Stimulated activated CD4-positive, alpha-beta T cell treated with anti-CD3 and anti-CD28 coated beads, Interleukin-1b, Interleukin-23, amount 100 ng/mL, for 1 hour (primary cell): Measurements from ENCODE around the gene PC.

Source experiments
- DNase-seq, 2 donors: peaks; one replicate each; pipeline ENCODE4 v3.0.0-alpha.2; 2020; ENCODE audit warnings: low read depth in 2 of 2

PC gene

DNA sequence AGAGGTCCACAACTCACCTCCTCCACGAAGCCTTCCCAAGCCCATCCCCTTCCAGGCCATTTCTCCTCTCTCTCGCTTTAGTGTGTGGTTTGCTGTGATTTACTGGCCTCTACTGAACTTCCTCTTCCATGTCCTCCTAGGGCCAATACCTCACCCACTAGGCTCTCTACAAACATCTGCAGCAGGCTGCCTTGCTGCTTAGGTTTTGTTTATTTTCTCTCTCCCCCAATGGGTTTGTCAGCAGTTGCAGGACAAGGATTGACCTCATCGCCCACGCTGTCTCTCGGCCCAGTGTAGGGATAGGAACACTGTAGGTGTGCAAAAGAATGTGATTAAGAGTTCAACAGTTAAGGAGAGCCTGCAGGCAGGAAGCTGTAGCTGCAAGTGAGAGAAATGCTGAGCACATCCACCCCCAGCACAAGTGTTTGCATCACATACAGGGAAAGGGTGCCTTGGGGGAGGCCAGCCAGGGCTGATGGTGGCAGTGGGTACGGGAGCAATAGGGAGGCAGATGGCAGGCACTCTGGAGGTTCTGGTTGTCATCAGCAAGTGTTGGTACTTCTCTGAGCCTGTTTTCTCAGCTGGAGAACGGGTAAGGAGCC lies 1.4 kb downstream of the PC start:
- no peak for DNase-seq

DNA sequence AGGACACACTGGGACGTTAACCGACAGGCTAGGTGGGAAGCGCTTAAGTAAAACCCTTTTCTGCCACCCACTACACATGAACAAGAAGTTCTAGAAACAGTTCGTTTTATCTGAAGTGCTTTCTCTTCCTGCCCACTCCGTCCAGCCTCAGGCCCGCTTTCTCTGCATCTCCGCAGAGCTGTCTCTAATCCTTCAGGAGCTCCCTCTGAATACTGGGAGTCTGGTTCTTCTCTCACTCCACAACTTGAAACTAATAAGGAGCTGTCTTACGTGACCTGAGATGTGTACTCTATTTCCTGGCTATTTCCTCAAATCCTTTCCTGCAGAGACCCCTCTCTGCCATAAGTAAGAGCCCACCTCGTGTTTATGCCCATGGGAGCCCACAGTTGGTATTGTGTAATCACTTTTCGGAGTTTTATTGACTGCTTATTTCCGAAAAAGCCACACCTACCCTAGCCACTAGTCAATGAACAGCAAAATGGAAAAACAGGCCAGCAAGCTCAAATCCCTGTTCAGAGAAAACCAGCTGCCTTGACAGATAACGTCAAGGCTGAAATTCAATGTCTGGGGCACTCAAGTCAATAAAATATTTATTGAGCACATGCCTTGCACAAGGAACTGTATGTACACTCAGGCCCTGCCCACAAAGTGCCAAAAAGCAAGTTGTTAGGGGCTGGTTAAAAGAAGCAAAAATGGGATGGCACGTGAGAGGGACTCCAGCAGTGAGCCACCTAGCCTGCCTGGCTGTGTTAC lies 4.9 kb downstream of the PC start:
- DNase-seq = no peak

GRCh38 chr11:66951927-66952337 lies 6.3 kb downstream of the PC start:
- DNase-seq = no peak

DNA sequence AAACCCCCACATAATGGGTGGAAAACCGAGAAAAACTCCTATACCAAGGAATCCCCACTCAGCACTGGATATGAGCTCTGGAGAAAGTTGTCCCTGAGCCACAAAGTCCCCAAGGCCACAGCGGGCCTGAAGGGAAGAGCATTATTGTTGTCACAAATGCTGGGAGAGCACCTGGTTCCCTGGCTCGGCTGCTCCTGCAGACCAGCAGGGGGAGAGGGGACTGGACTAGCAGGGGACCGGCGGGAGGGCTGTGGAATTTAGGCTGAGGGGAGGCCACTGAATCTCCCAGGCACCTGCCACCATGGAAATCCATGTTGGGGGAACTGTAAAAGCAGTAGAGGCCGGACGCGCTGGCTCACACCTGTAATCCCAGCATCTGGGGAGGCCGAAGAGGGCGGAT lies 7.0 kb downstream of the PC start:
- DNase-seq = no peak

GRCh38 chr11:66950112-66950535 lies 8.1 kb downstream of the PC start:
- DNase-seq = no peak

GRCh38 chr11:66938582-66939135 lies 19.5 kb downstream of the PC start:
- DNase-seq = no peak

DNA sequence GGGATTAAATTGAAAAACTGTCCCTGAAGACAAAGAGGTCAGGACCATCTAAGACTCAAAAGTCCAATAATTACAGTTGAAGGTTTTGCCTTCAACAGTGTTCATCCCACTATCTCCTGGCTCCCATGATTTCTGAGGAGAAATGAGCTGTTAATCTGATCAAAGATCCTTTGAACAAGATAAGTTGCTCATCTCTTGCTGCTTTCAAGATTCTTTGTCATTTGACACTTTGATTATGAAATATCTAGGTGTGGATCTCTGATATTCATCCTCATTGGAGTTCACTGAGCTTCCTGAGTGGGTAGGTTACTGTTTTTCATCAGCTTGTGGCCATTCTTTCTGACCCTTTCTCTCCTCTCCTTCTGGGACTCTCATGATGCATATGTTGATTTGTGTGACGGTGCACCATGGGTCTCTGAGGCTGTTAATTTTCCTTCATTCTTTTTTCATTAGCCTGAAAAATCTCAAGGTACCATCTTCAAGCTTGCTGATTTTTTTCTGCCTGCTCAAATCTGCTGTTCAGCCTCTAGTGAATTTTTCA lies 20.9 kb downstream of the PC start:
- DNase-seq = no peak

DNA sequence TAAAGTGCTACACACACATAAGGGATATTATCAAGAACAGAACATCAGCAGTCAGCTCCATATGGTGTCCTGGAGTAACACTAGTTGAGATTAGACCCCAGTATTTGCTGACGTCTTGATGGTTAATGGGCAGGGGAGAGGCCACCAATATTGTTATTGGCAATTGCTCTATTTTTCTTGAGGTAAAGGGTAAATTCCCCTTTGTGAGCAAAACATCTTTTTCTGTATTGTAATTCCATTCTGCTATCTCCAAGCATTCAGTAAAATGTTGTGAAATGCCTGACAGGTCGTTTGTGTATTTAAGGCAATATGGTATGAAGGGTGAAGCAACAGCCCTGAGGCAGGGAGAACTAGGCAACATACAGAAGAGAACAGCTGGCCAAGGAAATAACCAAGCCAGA lies 21.9 kb downstream of the PC start:
- DNase-seq = no peak

- DNase-seq = no peak
These were observed 23.0 kb downstream of the PC start for GRCh38 chr11:66934950-66935779.

GRCh38 chr11:66933531-66933930 lies 24.7 kb downstream of the PC start:
- no peak for DNase-seq

- no peak for DNase-seq
These were observed 25.6 kb downstream of the PC start for GRCh38 chr11:66932543-66932942.

DNA sequence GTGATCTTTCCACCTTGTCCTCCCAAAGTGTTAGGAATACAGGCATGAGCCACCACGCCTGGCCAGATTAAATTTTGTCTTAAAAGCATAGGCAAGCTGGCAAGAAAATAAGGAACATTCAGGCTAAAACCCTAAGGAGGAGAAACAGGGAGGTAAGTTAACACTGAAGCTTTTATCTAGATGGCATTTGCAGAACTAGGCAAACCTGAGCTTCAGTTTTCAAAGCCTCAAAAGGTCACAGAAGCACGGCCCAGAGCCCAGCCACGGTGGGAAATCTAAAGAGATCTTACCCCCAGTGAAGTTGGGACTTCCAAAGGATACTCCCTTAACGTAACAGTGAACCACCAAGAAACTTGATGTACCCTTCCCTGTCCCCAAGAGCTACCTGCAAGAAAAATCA lies 28.4 kb downstream of the PC start:
- no peak for DNase-seq

- no peak for DNase-seq
These were observed 33.9 kb downstream of the PC start for GRCh38 chr11:66924272-66924671.

DNA sequence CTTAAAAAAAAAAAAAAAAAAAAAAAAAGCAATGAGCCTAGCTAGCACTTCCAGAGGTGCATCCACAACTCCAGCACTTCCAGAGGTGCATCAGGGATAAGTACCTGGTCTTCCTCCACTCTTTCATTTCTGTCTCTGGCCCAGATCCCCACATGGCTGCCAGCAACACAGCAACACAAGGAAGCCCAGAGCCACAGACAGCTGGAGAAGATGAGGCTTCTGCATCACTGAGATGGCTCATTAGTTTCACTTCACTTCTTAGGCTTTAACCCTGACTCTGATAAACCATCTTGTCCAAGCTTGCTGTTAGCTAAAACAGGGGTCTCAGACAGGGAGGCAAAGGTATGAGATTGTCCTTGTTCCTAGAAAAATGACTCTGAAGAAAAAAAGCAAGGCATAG lies 35.6 kb downstream of the PC start:
- no peak for DNase-seq

GRCh38 chr11:66920978-66921784 lies 37.0 kb downstream of the PC start:
- DNase-seq = no peak

GRCh38 chr11:66919923-66920322 lies 38.3 kb downstream of the PC start:
- no peak for DNase-seq

DNA sequence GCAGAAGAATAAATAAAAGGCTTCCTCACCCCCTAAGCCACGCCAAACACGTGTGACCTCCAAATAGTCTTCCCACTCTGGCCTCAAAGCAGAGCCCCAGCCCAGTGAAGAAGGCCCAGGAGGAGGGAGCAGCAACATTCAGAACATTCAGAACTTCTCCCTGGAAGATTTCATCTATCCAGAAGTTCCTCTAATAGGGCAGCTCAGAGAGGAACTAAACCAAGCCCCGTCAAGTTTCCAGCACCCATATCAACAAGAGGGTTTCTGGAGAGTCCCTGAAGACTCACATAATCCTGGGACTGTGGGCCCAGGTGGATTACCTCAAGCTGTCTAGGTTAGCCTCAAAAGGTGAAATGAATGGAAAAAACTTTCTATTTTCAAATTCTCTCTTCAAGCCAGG lies 39.4 kb downstream of the PC start:
- no peak for DNase-seq

GRCh38 chr11:66915866-66916265 lies 42.3 kb downstream of the PC start:
- no peak for DNase-seq

DNA sequence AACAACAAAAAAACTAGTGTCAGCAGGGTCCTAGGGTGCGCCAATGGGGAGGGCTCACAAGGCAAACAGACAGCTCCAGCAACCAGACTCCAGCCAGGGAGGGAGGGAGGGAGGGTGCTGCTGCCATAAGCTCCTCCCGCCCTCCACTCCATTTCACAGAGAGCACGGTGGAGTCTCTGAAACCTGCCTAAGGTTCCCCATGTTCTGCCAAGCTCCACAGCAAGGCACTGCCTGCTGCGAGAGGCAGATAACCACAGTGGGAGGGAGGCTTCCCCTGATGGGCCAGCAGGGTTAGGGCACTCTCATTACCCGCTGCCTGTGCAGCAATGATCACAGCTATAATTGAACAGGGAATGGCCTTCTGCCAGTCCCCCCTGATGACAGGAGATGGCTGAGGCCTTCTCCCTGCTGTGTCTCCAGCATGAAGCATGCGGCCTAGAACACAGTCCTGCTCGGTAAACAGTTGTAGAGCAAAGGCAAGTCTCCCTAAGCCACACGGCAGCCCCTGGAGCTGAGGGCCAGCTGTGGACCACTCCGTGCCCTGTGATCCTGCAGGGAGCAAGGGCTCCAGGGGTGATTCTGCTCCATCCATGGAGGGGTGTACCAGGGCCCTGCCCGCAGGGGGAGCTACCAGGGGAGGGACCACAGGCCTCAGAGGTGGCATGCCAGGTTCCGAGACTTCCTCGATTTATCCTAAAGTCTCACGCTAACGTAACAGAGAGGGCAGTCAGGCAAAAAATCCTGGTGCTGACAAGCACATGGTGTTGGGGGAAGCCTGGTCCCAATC lies 42.9 kb downstream of the PC start:
- no peak for DNase-seq

- no peak for DNase-seq
These were observed 43.7 kb downstream of the PC start for GRCh38 chr11:66914505-66914904.

GRCh38 chr11:66912911-66913310 lies 45.3 kb downstream of the PC start:
- DNase-seq = no peak
